GM21526 (cell line): ENCODE results near the gene DISP3.
"Not testable (repeated sequence)": the region's sequence is repeated elsewhere in the genome, so short reads cannot be mapped to it uniquely, and the experiment has no call there.

Experiments used
- ATAC-seq: cut with Tn5 transposase; IDR thresholded peaks from one replicate; pipeline ENCODE4 v1.9.1; 2021; ENCODE audit warnings: moderate library complexity; ENCODE audit not compliant: unreplicated experiment, low FRiP score

Gene DISP3

GRCh38 chr1:11568687-11569086 is 89.7 kb downstream of the DISP3 start:
- no peak for ATAC-seq

- no peak for ATAC-seq
These were observed 90.6 kb downstream of the DISP3 start for GRCh38 chr1:11569551-11569950.

- ATAC-seq: no peak
These were observed 91.0 kb downstream of the DISP3 start for GRCh38 chr1:11569954-11570353.

DNA sequence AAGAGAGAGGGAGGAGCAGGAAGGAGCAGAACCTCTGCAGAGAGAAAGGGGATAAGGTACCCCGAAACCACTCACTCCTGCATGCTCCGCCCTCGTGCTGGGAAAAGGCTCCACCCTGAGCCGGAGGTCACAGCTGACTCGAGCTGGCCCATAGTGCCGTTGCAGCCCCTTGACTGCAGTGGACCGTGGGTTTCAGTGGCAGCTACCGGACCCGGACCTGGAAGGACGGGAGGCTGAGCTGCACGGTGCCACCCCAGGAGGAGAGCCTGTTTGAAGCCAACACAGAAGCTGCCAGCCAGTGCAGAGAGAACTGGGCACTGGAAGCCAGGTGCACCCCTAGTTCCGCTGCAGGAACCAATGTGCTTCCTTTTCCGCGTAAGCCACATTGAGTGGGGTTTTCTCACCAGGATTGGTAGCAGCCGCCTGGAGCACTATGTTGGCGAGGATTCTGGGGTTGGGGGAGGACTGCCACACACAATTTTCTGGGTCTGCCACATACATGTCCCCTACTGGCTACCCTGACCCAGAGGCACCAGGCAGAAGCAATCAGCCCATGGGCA is 91.9 kb downstream of the DISP3 start:
- no peak for ATAC-seq

DNA sequence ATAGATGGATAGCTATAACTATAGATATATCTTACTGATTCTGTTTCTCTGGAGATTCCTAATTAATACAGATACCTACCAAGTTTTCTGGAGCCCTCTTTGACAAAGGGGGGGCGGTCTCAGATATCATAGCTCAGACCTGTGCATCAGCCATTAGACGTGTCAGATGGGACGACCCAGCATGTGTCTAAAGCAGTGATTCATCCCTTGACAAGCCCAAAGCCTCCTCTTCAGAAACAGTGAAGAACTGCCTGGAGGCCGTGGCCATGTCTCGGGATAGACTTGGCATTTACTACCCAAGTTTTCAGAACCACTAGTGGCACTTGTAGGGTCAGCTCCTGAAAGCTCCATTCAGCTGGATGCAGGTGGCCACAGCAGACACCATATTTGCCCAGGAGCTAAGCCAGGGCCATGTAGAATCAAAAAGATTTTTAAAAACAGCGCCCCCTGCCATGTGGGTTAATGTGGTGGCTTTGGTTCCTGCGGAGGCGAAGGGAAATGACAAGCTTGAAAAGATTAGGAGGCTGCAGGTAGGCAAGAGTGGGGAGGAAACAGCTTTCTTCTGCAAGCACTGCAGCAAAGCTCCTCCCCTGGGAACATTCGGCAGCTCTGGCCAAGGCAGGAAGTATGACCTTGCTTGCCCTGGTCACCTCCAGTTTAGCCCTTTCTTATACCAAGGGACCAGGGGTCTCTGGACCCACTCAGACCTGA is 93.1 kb downstream of the DISP3 start:
- ATAC-seq: no peak

DNA sequence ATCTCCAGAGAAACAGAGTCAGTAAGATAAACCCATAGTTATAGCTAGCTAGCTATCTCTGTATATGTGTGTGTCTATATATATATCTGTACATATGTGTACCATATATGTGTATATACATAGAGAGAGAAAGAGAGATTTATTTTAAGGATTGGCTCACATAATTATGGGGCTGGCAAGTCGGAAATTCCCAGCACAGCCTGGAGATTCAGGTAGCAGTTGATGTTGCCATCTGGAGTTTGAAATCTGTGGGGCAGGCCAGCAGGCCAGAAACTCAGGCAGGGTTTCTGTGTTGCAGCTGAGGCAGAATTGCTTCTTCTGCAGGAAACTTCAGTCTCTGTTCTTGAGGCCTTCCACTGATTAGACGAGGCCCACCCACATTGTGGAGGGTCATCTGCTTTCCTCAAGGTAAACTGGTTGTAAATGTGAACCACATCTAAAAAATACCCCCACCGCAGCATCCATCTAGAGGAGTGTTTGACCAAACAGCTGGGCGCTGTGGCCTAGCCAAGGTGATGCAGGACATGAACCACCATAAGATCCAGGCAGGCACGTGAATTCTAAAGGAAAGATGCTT is 94.2 kb downstream of the DISP3 start:
- ATAC-seq: no peak

DNA sequence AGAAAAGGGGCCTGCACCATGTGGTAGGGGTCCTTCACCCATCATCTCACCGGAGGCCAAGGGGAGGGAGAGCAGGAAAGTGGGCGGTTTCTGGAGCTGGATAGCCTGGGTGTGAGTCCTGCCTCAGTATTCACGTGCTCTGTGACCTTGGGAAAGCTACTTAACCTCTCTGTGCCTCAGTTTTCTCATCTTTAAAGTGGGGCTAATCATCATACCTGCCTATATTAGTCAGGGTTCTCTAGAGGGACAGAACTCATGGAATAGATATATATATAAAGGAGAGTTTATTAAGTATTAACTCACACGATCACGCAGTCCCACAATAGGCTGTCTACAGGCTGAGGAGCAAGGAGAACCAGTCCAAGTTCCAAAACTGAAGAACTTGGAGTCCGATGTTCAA is 96.6 kb downstream of the DISP3 start:
- ATAC-seq: no peak

DNA sequence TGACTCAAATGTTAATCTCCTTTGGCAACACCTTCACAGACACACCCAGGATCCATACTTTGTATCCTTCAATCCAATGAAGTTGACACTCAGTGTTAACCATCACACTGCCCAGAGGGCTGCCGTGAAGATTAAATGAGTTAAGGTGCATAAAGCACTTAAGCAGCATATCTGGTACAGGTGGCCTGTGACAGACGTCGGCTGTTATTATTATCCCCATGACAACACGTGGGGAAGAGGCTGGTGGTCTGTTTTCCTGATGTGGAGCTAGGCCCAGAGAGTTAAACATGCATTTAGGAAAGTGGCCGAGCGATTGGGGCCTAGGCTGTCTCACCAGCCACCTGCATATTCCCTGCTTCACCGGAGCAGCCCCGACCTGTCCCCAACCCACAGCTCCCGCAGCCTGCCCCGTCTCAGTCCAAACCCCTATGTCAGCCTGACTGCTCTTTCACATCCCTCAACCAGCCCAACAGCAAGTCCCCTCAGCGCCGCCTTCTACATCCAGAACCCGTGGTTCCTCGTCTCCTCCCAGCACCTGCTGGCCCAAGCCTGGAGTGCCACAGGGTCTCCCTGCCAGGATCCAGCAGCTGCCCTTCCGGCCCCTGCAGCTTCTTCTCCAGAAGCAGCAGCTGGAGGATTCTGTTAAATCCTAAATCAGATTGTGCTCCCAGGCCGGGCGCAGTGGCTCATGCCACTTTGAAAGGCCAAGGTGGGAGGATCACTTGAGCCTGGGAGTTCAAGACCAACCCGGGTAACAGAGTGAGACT is 97.3 kb downstream of the DISP3 start:
- ATAC-seq: no peak

- ATAC-seq: no peak
These were observed 99.0 kb downstream of the DISP3 start for GRCh38 chr1:11578004-11578403.

GRCh38 chr1:11579506-11579905 is 100.6 kb downstream of the DISP3 start:
- no peak for ATAC-seq

DNA sequence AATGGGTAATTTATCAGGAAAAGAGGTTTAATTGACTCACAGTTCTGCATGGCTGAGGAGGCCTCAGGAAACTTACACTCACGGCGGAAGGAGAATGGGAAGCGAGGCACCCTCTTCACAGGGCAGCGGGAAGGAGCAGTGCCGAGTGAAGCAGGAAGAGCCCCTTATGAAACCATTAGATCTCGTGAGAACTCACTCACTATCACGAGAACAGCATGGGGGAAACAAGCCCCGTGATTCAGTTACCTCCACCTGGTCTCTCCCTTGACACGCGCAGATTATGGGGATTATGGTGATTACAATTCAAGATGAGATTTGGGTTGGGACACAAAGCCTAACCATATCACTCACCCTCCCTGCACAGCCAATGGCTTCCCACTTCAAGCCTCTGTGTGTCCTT is 101.1 kb downstream of the DISP3 start:
- ATAC-seq: not testable (repeated sequence)

GRCh38 chr1:11581445-11581991 is 102.6 kb downstream of the DISP3 start:
- ATAC-seq: no peak

DNA sequence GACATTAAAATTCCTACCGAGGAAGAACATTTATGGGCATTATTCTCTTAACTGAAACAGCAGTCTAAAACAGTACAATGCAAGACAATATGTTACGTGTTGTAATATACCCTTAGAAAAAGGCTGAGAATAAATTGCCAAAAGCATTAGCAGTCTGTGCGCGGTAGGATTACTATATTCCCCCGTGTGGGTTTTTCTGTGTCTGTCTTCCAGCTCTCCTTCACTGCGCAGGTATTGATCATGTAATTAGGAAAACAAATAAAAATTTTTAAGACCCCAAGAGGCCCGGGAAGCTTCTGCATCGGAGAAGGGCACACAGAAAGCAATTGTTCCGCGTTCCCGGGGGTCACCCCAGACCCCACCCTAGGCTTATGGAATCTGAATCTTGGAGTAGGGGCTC is 106.4 kb downstream of the DISP3 start:
- ATAC-seq: no peak
